SK-MEL-5 (cell line): ENCODE data around the gene KCNG2. TPM values are rescaled to one million over a fixed set of nuclear protein-coding genes. Genes with fewer than 3 reads are reported as not detected.

Experiments used
- DNase-seq: peaks from one replicate; pipeline ENCODE4 v3.0.0-alpha.2; 2016; ENCODE audit warnings: low read depth, low spot score
- in situ Hi-C: cut with HindIII; loops from 2 replicates; pipeline ENCODE4 v1.10.0; 2016; ENCODE audit warnings: low sequenced_read_pairs, high pct_unique_total_duplicates, low pct_unique_long_range_greater_than_20kb
- total RNA-seq: library from RNA; depleted of rRNA; stranded (reverse); fragments of >200 nt; shearing (Covaris generic); gene quantifications from 2 replicates; pipeline ENCODE4 v1.2.3, GENCODE V29; 2014

The KCNG2 gene
- total RNA-seq, 1 experiment from 2014 or later: not detected

DNA sequence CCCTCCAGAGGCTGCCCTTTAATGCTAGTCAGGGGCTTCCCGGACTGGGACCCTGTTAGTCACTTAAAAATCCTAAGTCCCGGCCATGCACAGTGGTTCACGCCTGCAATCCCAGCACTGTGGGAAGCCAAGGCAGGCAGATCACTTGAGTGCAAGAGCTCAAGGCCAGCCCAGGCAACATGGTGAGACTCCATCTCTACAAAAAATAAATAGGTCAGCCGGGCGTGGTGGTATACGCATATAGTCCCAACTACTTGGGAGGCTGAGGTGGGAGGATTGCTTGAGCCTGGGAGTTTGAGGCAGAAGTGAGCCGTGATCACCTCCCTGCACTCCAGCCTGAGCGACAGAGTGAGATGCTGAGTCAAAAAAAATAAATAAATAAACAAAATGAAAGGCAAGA lies 17.2 kb upstream of the KCNG2 start:
- in situ Hi-C loops: no loop called here
- no peak for DNase-seq

DNA sequence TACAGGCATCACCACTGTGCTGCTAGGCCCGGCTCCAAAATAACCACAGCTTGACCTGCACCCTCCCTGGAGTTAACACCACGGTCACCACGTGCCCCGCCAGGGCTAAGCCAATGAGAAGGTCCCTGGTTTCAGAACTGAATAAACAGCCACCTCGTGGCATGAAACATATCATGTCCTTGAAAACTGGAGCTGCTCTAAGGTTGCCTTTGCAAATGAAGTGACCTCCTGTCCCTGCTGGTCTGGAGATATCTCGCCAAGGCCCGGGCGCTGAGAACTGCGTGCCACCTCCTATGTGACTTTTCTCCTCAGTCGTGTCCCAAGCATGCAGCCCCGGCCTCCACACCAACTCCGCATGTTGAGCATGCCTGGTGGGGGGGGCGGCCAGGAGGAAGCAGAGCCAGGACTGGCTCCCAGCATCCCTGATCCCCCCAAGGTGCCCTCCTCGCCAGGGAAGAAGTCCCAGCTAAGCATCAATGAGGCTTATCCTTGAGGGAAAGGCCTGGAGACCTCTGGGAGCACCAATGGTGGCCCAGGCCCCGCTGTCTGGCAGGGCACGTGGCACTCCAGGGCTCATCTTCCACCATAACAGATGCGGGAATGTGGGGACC lies 16.3 kb upstream of the KCNG2 start:
- in situ Hi-C loops: no loop called here
- DNase-seq: no peak

DNA sequence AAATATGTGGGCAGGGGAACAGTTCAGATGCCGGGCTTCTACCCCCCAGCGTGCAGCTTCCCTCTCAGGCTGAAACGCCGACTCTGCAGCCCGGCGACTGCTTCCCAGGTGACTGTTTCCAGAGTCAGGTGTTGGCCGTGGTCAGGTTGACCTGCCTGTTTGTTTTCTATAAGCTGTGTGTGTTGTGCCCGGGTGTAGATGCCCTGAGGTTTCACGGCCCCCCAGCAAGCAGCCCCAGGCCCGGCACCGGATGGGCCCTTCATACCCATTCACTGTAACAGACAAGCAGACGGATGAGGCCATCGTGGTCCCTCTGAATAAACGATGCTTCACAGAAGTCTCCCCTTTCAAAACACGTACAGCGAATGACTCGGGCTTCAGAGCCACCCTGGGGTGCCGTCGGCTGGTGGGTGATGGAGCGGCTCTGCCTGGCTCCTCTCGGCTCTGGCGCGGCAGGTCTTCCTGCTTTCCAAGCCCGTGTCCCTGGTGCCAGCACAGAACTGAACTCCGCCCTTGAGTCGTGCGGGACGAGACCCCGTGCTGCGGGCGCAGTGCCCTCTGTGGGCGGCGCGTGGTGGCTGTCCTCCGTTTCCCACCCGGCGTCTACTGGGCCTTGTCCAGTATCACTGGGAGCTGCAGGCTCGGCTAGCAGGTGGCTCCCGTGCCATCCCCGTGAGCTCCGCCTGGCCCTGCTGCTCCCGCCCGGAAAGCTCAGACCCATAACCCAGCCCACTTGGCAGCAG lies 15.0 kb upstream of the KCNG2 start:
- in situ Hi-C loops: no loop called here
- DNase-seq: no peak

DNA sequence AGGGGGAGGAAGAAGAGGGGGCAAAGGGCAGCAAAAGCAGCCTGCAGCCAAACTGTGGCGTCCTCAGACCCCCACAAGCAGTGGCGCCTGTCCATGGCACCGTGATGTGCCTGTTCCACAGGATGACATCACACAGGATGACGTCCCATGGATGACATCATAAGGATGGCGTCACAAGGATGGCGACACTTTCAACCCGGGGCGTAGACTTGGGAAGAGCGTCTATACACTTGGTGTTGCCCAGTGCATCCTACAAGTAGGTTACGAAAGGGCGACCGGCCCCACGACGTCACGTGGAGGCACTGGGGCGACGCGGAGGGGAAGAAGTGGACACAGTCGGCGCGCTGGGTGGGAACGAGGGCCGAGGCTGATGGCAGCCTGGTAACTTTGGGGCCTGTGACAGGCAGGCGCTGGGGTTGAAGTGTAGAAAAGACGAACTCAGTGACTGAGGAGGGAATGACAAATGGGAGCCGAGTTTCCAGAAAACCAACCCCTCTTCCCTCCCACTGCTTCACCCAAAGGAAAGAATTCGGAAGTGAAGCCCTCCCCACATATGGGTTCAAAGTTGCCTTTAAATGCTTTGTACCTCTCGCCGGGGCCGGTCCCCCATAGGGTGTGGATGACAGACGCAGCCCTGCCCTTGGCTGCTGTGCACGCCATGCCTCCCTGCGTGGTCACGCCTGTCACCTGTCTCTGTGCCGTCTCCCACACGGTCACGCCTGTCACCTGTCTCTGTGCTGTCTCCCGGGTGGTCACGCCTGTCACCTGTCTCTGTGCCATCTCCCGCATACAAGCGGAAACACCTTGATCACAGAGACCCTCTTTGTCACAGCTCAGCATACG lies 13.4 kb upstream of the KCNG2 start:
- DNase-seq: no peak
- in situ Hi-C loops: no loop called here

DNA sequence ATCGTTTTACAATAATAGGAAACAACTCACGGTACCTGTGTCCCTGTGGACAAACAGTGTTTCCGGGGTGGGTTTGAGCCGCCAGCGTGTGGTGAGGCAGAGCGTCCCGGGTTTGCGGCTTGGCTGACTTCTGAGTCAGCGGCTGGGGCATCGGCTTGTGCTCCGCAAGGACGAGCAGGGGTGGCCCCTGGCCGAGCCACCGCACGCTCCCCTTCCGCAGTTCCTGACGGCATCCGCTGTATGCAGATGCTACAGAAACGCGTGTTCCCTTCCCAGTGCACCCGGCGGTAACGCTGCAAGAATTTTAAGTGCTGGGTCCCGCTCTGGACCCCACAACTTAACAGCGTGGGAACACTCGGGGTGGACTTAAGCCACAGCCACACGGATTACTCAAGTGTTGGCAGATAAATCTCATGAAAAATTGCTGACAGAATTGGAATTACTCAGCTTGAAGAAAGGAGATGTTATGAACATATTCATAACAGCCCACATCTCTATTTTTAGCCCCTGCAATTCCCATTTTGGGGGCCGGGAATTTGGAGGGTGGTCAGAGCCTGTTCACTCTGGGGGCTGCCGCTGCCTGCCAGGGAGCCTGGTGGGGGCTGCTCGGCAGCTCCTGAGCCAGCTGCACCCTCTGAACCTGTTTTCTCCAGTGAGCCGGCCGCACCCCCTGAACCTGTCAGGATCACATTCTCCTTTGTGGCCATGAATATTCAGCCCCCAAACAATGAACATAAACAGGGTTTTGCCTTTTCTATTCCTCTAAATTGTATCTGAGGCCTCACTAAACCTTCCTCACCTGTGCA lies 12.6 kb upstream of the KCNG2 start:
- DNase-seq: no peak
- in situ Hi-C loops: no loop called here

DNA sequence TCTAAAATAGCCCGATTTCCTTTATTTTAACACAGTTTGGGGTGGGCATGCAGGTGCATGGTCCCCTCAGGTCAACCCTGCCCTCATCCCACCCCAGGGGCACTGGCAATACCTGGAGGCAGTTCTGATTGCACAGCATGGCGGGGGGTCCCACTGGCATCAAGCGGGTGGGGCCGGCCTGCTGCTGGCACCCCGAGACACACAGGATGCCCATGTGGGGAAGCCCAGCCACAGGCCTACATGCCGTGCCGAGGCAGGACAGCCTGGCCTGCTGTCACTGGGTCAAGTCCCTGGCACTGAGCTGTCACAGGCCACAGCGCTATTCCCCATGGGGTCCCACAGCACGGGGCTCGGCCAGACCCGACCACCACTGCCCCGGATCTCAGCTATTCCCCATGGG lies 11.9 kb upstream of the KCNG2 start:
- DNase-seq: no peak
- in situ Hi-C loops: no loop called here

DNA sequence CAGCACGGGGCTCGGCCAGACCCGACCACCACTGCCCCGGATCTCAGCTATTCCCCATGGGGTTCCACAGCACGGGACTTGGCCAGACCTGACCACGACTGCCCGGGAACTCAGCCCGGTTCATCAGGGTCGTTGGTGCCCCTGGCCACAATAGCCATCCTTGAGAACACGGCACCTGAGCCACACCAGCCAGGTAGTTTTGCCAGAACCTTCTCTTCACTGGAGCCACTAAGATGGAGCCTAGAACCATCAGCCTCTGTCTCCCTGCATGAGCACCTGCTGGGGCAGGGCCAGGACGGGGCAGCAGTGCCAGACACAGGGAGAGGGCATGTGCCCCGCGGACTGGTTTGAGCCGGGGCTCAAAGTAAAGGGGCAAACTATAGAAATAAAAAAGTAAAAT lies 11.4 kb upstream of the KCNG2 start:
- in situ Hi-C loops: no loop called here
- no peak for DNase-seq

DNA sequence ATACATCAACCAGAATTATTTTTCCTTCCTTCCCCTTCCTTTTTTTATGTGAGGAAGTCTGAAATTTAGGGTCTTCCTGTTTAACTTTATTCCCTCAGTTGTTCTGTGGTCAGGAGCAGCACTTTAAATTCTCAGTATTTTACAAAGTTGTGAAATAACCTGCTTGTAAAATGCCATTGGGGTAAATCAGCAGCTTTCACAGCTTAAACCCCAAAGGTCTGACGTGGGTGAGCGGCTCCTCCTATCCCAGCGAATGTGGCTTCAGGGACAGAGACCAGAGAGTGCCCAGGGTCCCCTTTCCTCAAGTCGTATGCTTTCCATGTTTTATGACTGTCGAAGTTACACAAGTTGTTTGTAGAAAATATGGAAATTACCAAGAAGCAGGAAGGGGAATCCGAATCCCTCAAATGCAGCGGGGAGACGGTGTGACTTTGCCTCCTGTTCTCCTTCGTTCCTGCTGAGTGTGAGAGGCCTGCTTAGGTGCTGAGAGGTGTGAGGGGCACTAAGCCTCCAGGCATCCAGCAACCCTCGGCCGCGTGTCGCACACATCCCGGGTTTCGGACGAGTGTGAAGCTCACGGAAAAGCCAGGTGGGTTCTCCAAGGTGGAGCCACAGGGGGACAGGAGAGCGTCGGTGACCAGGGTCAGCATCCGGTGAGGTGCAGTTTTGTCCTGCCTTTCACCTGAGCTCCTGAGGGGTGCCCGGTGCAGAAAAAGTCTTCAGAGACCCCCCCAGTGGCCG lies 10.8 kb upstream of the KCNG2 start:
- in situ Hi-C loops: no loop called here
- DNase-seq: no peak

DNA sequence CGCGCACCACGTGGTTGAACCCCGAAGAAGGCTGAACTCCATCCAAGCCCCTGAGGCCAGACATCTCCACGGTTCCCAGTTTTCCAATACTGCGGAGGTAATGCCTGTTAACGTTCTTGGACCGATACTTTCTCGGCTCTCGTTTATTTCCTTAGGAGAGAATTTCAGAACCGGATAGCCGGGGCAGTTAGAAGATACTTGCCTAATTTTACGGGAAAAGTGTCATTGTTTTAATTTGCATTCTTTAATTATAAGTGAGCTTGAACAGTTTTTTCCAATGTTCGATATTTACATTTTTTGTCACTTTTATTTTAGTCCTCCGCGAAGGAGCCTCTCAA lies 10.2 kb upstream of the KCNG2 start:
- in situ Hi-C loops: no loop called here
- DNase-seq: no peak

DNA sequence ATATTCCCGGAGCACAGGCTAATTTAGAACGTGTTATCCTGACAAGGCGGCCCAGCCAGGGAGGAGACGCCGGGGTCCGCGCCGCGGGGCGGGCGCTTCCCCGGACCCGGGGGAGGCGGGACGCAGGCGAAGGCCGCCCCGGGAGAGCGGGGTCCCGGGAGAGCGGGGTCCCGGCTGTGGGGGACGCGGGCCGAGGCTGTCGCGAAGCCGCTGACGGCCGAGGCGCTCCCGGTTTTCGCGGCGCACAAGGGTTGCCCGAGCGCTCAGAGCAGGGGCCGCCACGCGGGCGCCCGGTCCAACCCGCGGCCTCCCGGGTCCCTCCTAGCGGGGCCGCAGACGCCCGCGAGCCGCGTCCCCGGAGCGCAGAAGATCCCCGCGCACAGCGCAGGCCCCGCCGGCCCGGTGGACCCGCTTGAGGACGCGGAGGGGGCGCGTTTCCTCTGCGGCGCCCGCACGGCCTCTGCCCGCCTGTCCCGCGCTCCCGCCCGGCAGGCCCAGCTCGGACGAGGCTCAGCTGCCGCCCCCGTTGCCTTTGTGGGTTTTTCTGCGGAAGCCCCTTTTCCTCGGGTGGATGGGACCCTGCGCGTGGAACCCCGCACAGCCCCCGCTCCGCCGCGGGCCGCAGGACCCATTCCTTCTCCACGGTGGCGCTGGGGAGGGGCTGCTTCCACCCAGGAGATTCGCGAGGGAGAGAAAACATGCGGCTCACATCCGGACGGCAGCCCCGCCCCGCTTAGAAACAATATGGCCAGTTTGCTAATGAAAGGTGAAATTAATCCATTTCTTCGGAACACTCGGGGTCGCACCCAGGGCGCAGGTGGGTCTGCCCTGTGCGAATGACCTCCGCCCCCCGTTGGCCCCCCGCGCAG lies 9.6 kb upstream of the KCNG2 start:
- in situ Hi-C loops: no loop called here
- DNase-seq: no peak

DNA sequence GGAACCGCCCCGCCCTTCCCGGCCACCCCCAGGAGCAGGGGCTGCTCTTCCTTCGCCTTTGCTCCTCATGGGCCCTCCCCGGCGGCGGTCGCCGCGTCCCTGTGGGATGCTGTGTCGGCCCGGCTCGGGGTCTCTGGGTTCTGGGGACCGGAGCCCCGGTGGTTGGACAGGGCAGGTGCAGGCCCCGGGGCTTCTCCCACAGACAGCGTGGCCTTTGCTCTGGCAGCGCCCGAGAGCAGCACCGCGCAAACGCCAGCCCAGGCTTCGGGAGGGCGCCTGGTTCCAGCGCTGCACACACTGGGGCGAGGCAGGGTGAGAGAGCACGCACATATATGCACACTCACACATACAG lies 9.0 kb upstream of the KCNG2 start:
- in situ Hi-C loops: no loop called here
- no peak for DNase-seq

DNA sequence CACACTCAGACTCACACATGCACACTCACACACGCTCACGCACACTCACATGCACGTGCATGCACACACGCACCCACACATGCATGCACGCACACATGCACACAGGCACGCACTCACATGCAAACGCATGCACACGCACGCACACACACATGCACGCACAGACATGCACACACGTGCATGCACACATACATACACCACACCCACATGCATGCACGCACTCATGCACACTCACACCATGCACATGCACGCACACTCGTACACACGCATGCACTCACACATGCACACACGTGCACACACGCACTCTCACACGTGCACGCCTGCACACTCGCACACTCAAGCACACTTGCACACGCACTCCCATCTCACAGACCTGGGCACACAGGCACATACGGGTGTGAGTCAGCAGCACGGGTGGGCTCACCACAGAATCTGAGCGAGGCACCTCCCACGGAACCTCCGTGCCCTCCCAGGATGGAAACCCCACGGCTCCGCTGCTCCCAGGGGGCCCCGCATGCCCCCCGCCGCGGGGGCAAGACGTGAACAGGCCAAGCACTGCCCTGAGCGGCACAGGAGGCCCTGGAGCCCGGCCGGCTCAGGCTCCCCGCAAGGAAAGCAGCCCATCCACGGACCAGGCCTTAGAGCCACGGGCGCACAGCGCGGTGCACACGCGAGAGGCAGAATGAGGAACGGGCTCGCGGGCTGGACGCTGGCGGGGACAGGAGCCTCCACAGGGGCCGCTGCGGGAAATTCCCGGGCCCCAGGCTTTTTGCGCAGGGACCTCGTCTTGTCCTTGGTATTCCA lies 8.4 kb upstream of the KCNG2 start:
- in situ Hi-C loops: no loop called here
- no peak for DNase-seq

DNA sequence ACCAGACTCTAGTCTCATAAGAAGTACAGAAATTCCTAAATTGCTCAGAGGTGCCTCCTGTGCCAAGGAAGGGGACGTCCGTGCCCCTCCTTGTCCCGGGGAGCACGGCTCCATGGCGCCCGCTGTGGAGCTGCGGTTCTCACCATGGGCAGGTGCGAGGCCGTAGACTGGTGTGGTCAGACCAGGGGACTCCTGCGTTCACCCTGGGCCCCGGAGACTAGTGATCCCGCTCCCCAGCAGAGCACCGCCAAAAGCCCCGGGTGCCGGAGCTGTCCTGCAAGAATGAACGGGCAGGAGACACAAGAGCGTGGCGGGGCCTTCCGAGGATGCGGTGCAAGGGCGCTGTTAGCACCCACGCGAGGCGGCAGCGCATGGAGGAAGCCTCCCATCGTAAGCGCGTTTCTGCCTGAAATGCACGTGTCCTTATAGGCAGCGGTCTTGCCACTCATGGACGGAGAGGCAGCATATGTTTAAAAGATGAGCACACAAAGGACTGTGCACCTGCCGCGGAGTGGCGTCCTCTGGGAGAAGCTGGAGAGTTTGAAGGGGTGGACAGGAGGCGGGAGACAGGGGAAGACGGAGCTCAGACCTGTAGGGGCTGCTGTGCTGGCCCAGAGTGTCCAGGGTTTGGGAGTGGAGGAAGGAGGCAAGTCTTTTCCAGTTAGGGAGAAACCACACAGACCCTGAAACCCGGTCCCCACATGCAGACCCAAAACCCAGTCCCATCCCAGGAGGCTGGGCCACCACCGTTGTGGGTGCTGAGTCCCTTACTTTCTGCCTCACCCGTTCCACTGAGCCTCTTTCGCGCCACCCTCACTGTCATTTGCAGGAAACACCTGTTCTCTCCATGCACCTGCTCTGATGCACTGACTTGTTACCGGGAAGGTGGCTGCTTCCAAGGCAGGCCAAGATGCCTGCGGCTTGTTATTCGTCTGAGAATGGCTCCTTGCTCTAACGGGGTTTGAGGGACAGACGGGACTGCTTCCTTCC lies 7.5 kb upstream of the KCNG2 start:
- in situ Hi-C loops: no loop called here
- no peak for DNase-seq

DNA sequence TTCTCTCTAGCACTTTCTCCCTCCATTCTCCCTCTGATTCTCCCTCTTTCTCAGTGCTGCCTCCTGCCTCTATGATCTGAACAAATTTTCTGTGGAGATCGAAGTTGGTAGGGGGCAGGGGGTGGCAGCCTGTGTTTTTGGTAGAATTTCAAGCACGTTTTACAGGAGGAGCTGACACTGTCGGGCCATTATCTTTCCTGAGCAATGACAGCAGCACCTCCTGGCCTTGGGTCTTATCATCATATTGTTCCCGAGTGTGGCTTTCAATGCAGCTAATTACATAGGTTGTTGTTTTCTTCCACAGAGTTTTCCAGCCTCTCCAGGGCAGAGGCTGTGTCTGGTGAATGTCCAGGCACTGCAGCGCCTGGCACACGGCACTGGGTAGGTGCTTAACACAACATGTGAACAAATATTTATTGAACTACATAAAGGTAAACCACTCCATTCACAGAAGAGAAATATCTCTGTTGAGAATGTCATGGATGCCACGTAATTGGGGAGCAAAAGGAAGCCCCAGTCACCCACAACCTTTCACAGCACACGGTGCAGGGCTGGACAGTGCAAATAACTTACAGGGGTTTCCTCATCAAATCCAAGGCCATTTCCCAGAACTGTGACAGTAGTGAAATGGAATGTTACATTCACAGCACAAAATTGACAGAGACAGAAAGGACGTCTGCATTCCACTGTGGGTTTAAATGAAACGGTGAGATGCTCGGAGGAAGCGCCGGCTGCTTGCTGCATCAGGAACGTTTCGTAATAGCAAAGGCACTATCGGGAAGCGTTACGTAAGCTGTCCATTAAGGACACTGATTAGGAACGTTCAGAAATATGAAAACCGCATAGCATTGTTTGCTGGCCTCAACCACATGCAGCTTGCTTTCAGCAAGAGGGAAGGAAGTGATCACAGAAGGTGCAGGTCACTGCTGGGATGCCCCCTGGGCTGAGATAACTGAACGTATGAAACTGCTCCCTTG lies 6.5 kb upstream of the KCNG2 start:
- DNase-seq: no peak
- in situ Hi-C loops: no loop called here
